ENCODE results near the gene KCNAB1.
"Not testable (repeated sequence)": the region's sequence is repeated elsewhere in the genome, so short reads cannot be mapped to it uniquely, and the experiment has no call there.

KCNAB1 gene

DNA sequence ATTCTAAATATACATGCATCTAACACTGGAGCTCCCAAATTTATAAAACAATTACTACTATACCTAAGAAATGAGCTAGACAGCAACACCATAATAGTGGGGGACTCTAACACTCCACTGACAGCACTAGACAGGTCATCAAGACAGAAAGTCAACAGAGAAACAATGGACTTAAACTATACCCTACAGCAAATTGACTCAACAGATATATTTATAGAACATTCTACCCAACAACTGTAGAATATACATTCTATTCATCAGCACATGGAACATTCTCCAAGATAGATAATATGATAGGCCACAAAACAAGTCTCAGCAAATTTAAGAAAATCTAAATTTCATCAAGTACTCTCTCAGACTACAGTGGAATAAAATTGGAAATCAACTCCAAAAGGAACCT lies 102.0 kb downstream of the KCNAB1 start:
- not testable (repeated sequence) for DNase-seq (ENCODE audit: low read depth)

DNA sequence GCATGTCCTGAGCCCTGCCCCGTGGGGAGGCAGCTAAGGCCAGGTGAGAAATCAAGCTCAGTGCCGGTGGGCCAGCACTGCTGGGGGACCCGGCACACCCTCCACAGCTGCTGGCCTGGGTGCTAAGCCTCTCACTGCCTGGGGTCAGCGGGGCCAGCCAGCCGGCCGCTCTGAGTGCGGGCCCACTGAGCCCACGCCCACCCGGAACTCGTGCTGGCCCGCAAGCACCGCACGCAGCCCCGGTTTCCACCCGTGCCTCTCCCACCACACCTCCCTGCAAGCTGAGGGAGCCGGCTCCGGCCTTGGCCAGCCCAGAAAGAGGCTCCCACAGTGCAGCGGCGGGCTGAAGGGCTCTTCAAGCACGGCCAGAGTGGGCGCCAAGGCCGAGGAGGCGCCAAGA lies 103.7 kb downstream of the KCNAB1 start:
- not testable (repeated sequence) for DNase-seq (ENCODE audit: low read depth)

DNA sequence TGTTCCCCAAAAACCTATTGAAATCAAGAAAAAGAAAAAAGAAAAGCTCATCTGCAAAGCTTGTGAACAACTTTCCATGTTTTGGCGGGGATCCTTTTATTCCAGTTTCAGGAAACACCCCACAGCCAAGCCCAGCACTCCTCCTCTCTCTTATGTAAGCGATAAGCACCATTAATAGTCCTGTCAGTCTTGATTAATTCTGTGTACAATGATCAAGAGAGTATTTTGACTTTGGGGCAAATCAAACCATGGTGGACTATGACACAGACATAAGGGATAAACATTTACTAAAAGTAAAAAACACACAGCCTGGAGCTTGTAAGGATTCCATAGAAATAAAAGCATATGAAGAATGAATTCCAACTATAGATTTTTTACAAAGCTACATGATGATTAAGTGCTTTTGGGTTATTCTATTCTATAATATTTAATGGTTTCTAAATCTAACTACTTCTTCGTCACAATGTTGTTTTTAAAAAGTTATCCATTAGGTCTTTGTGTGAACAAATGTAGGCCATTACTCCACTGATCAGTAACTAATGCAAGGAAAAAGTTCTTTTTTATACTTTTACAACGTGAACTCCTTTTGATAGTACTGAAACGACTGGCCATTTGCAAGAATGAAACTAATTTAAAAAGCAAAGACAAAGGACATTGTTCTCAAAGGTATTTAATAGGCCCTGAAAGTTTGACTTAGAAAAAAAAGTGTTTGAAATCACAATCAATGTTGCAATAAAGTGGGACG lies 106.5 kb downstream of the KCNAB1 start:
- no peak for DNase-seq (ENCODE audit: low read depth)

DNA sequence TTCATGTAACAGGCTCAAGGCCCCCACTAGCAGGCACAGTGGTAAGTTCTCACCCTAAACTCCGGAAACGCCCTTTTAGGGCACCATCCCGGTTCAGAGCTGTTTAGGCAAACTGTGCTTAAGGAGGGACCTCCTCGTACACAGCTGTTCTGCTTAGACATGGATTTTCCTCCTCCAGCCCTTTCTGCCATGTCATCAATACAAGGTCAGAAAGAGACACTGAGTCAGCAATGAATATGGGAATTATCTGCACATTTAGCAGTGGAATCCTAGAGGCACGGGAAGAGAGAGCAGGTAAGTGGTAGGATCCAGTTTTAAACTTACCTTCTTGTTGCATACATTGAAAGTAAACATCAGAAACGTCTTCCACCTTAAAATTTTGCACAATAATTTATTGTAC lies 107.3 kb downstream of the KCNAB1 start:
- DNase-seq (ENCODE audit: low read depth) = no peak

DNA sequence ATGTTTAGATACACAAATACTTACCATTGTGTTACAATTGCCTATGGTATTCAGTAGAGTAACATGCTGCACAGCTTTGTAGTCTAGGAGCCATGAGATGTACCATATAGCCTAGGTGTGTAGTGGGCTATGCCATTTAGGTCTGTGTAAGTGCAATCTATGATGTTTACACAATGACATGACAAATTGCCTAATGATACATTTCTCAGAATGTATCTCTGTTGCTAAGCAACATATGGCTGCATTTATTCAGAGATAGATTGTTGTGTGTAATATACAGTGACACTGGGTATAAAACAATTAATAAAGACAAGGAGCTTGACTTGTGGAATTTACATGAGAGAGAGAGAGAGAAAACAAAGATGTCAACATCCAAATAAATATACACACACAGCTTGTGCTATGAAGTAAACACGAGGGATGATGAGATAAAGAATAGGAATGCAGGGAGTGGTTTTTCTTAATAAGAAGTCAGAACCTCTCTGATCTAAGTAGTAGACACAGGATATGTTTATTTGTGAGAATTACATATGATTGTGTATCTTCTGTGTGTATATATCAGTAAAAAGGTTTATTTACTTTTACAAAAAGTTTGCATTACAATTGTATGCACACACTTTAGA lies 110.0 kb downstream of the KCNAB1 start:
- no peak for DNase-seq (ENCODE audit: low read depth)

DNA sequence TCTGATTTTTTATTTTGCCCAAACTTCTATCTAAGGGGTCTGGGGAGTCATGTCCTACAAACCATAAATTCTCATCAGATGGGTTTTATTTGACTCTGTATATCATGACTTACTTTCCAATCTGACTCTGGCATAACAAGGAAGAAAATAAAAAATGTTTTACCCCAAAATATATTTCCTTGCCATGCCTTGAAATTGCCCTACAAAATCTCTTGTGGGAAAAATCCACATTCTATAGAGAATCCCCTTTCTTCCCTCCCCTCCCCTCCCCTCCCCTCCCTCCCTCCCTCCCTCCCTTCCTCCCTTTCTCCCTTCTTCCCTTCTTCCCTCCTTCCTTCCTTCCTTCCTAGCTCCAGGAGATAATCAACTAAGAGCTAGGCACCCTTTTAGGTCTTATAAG lies 110.8 kb downstream of the KCNAB1 start:
- not testable (repeated sequence) for DNase-seq (ENCODE audit: low read depth)

DNA sequence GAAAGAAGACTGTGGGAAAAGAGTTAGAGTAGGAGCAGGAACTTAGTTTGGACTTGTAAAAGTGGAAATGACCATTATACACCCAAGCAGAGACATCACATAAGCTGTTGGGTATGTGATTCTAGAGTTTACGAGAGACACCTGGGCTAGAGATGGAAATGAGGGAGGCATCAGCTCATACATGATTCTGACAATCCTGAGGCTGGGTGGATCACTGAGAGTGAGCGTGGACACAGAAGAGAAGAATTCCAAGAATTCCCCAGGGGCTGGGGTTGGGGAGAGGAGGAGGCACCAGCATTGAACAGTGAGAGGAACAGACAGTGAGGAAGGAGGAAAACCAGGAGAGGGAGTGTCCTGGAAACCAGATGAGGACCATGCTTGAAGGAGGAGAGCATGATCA lies 113.5 kb downstream of the KCNAB1 start:
- no peak for DNase-seq (ENCODE audit: low read depth)

DNA sequence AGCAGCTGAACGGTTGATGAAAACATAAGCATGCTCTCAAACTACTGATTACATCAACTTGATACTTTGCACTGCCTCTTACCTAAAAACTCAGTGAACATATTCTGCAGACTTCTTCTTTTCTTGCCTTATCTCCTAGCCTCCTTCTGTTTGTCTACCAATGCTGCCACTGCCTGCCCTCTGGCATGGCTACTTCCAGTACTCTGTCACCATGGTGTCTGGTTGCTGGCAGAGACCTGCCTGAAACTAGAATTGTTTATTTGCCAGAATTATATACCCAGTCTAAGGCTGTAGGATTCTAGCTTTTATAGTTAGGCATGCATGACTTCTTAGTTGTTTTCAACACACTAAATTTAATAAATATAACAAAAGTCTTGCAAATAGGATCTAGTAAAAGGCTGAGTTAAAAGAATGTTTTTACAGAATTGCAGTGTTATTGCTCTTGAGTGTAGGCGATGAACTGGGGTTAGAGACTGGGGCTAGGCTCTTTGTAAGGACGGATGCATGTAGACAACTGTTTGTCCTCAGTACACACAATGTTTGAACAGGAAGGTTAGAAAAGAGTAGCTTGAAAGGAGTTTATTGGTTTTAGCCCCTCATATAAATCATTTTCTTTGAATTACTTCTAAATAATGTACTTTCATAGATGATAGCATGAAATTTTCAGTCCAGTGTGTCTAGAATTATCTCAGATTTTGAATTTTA lies 116.3 kb downstream of the KCNAB1 start:
- DNase-seq (ENCODE audit: low read depth) = no peak

DNA sequence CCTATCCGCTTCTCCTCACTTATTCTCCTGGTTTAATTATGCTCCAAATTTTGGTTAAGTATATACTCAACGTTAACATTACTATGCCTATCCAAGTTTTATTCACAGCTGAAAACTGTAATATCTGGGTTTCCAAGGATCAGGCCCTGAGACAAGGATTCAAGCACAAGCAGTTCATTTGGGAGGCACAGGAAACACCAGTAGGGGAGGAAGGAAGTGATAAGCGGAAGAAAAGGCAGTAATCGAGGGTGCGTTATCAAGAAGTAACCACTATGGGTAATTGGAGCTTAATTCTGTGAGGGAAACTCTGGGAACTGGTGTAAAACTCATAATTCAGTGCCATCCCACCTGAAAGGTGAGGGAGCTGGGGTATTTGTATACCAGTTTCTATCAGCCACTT lies 120.3 kb downstream of the KCNAB1 start:
- no peak for DNase-seq (ENCODE audit: low read depth)

DNA sequence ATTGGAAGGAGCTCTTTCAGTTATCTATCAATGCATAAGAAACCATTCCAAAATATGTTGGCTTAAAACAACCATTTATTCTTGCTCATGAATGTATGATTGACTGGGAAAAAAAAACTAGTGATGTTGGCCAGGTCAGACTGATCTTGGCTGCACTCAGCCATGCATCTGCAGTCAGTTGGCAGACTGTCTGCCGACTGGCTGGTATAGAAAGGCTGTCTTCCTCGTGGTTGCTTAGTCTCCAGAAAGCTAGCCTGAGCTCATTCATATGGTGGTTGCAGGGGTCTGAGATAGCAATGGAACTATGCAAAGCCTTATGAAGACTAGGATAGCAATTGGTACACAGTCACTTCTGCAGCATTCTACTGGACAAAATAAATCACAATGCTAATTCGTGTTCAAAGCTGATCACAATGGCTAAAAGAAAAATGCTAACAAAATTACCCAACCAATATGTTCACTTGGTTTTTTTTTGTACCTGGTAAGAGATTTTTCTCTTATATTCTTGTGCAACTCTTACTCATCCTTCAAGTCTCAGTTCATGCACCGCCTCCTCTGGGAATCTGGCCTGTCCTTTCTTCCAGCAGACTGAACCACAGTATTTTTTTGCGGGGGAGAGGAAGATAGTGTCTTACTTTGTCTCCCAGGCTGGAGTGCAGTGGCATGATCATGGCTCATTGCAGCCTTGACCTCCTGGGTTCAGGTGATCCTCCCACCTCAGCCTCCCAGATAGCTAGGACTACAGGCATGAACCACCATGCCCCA lies 126.8 kb downstream of the KCNAB1 start:
- DNase-seq (ENCODE audit: low read depth) = no peak

DNA sequence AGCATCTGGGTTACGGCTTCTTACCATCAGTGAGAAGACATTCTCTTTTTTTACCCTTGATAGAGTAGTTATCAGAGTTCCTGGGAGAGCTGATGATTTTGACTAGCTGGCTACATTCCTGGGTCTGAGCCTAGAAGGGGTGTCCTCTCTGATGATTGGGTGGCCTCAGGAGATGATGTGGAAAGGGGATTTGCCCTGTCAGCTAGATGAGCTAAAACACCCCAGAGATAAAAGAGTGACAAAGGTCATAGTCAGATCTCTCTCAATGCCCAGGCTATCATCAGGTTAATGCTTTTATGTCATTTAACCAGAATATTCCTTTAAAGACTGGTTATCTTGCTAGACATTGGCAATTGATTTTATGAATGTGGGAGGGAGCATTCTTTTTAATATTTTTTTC lies 130.2 kb downstream of the KCNAB1 start:
- DNase-seq (ENCODE audit: low read depth) = no peak

DNA sequence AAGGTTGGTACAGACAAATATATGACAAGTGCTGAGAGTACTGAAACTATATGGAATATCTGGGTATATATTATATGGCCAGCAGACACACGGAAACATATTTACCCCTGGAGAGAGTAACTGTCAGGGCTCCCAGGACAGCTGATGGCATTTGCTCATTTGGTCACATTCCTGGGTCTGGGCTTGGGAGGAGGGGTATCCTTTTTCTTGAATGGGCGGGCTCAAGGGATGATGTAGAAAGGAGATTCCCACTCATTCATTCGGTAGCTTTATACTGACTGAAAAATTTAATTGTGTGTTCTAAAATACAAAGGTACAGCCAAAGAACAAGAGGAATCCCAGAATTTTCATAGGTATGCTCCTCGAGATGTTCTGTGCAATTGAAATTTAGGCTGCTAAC lies 131.0 kb downstream of the KCNAB1 start:
- DNase-seq (ENCODE audit: low read depth) = no peak

DNA sequence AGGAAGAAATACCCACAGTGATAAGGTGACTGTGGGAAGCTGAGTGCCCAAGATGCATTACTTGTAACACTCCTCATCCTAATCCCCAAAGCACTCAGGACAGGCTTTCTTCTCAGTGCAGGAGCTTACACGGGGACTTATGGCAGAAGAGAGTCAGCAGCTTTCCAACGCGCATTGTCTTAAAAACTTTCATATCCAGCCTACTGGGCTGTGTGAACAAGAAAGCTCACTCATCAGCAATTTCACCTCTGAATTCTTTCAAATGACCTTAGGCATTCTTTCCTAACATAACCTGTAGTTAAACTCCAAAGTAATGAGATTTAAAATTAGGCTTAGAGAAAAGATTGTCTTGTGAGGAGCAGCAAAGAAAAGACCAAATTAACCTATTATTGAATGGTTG lies 132.3 kb downstream of the KCNAB1 start:
- DNase-seq (ENCODE audit: low read depth) = no peak

DNA sequence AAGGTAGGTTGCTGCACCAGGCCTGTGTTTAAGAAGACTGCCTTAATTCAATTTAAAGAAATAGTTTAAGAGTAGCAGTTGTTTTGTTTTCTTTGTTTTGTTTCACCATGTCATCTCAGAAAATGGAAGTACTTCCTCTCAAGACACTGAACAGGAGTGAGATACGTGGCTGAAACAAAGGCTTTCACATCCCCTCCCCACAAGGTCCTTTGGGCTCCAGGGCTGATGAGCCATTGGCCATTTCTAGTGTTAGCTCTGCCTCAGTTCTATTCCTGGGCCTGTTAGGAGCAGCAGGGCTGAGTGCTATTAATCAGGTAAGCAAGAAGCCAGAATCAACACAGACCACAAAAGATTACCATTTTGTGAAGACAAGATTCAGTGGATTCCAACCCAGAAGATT lies 132.8 kb downstream of the KCNAB1 start:
- DNase-seq (ENCODE audit: low read depth) = no peak

DNA sequence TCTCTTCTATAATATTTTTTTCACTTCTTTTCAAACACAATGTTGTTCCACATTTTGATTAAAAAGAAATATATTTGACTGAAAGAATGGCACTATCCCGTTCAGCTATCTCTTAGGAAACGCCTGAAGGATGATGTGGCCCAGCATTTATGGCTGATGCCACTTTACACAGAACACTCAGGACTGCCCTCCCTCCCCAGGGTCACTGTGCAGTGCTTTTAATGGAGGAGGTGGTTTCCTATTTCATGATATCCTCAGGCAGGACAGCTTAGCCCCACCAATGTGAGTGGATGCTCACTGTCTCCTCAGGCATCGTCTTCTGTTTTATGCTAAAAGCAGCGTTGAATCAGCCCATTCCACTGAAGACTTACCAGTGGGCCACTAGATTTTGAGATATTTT lies 135.9 kb downstream of the KCNAB1 start:
- DNase-seq (ENCODE audit: low read depth) = no peak

DNA sequence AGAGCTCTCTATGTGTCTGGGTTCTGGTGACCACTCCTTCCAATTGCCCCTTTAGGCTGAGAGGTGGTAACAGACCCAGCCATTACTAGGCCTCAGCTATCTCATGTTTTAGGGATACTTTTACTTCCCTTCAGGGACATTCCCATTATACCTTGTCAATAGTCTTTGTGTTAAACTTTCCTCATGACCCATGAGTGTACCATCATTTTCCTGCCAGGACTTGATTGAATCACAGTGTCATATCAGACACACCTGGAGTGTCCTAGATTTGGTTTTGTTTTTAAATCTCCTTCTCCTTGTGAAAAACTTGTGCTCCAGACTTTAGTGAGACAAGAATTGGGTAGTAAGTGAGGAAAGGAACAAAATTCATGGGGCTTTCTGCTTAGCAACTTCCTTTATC lies 136.6 kb downstream of the KCNAB1 start:
- DNase-seq (ENCODE audit: low read depth) = no peak

DNA sequence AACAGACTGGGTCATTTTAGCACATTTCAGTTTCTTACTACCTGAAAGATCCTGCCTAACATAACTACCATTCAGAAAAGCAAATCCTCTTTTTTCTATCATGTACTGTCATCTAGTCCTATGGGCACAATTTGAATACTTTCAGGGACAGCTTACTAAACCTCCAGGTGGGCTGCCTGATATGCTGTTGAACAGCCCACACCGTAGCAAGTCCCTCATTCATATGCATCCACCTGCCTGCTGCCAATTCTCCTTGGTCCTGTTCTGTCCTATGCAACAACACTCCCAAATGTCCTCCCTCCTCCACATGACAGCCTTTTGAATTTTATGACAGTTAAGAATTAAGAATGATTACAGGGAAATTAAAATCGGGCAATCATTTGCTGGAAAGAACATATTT lies 137.9 kb downstream of the KCNAB1 start:
- DNase-seq (ENCODE audit: low read depth) = no peak

DNA sequence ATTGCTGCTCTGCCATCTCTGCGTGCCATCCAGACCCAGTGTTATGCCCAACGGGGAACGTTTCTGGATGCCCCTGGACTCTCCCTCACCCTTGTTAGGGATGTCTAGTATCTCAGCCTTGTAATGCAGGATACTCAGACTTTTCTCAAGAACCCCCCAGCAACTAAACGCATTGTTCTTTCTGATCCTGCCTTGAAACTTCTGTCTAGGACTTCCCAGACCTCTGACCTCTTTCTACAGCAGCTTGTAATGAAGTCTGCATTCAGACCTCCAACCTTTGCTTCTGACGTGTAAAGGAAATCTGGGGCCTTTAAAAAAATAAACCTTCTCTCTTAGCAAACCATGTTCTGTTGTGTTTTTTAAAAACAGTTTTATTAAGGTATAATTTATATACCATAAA lies 139.5 kb downstream of the KCNAB1 start:
- no peak for DNase-seq (ENCODE audit: low read depth)

DNA sequence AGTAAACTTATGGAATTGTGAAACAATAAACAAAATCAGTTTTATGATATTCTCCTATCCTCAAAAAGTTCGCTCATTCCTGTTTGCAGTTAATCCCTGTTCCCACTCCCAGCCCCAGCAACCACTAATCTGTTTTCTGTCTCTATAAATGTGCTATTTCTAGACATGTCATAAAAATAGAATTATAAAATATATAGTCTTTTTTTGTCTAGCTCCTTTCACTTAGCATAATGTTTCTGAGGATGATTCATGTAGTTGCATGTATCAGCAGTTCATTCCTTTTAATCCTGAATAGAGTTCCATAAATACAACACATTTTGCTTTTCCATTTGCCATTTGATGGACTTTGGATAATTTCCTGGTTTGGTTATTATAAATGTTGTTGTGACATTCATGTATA lies 140.0 kb downstream of the KCNAB1 start:
- DNase-seq (ENCODE audit: low read depth) = no peak

DNA sequence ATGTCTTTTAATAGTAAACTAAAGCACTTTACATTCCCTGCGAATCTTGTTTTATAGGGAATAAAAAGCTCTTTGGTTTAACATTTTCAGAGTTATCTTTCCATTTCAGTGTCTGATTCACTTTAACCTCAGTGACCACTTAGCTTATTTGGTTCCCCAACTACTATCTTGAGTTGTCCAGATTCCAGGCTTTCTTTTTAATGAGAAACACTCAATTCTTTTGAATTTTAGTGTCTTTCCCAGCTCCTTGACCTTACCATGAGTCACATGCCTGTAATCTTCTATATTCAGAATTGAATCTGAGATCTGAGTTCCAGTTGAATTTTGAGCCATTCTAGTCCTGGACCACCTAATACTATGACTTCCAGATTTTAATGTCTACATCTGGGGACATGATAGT lies 144.4 kb downstream of the KCNAB1 start:
- DNase-seq (ENCODE audit: low read depth) = no peak

DNA sequence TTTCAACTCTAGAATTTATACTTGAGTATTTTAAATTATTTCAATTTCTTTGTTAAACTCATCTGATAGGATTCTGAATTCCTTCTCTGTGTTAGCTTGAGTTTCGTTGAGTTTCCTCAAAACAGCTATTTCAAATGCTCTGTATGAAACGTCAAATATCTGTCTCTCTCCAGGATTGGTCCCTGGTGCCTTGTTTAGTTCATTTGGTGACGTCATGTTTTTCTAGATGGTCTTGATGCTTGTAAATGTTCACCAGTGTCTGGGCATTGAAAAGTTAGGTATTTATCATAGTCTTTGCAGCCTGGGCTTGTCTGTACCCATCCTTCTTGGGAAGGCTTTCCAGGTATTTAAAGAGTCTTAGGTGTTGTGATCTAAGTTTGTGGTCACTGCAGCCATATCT lies 151.1 kb downstream of the KCNAB1 start:
- DNase-seq (ENCODE audit: low read depth) = no peak

DNA sequence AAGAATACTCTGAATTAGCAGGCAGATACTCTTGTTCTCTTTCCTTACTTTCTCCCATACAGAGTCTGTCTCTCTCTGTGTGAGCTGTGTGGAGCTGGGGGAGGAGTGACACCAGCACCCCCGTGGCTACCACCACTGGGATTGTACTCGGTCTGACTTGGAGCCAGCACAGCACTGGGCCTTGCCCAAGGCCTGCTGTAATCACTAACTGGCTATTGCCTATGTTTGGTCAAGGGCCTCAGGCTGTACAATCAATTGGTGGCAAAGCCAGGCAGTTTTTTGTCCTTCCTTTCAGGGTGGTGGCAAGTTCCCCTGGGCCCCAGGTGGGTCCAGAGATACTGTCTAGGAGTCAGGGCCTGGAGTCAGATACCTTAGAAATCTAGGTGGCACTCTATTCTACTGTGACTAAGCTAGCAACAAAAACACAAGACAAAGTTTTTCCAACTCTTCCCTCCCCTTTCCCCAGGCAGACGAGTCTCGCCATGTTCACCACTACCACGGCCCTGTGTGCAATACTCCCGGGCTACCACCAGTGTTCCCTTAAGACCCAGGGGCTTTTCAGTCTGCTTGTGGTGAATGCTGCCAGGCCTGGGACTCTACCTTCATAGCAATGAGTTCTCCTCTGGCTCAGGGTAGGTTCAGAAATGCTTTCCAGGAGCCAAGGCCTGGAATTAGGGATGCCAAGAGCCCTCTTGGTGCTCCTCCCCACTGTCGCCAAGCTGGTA lies 151.8 kb downstream of the KCNAB1 start:
- no peak for DNase-seq (ENCODE audit: low read depth)
